LNCAP (cell line): ENCODE measurements around the gene NPAS3.

Source experiments
- TF ChIP-seq, protein P1 (sequence below): fragments of 450-650 bp; IDR thresholded peaks from 2 replicates; pipeline ENCODE4 v1.5.1; 2017; ENCODE audit warnings: mild to moderate bottlenecking

The NPAS3 gene

DNA sequence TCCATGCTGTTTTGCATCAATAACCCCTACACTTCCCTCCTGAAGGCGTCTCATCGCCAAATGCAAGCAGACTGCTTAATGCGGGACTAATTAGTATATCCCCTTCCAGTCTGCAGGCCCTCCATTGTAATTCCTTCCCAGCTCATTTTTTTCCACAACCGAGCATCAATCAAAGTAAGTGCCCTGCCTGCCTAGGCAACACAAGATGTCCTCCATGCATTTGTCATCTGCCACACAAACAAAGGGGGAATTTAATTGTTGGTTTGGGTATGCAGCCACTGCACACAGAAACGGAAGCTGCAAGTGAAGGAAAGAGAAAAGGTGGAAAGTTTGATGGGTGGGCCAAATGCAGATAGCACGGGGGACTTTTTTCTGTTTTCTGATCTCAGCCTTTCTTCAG lies 844.2 kb downstream of the NPAS3 start:
- TF ChIP-seq, protein P1, sequence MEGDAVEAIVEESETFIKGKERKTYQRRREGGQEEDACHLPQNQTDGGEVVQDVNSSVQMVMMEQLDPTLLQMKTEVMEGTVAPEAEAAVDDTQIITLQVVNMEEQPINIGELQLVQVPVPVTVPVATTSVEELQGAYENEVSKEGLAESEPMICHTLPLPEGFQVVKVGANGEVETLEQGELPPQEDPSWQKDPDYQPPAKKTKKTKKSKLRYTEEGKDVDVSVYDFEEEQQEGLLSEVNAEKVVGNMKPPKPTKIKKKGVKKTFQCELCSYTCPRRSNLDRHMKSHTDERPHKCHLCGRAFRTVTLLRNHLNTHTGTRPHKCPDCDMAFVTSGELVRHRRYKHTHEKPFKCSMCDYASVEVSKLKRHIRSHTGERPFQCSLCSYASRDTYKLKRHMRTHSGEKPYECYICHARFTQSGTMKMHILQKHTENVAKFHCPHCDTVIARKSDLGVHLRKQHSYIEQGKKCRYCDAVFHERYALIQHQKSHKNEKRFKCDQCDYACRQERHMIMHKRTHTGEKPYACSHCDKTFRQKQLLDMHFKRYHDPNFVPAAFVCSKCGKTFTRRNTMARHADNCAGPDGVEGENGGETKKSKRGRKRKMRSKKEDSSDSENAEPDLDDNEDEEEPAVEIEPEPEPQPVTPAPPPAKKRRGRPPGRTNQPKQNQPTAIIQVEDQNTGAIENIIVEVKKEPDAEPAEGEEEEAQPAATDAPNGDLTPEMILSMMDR: no peak

DNA sequence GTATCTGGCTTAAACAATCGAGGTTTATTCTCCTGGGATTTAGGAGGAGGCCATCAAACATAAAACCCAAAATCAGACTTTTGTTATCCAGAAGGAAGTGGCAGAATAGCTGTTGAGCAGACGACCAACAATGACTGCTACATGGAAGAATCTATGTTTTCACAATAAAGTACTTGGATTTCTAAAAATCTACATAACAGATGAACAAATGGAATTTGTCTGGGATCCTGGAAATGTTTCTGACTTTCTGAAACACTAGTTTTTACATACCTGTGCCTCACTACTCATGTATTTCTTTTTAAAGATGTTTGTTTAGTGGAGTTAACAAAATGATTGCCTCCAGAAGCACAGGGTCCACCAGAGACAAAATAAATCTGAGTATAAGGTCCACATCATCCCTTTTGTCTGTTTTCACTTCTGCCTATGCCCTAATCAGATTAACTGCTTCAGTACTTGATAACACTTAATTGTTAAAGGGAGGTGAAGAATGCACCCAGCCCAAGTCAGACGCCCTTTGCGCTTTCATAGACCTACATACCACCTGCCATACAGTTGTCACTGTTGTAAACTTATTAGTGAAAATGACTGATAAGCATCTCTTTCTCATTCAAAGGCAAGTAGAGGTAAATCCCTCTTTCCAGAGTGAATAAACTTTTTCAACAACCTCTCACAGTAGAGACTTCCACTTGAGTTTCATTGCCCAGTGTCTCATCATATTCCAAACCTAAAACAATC lies 847.6 kb downstream of the NPAS3 start:
- TF ChIP-seq, protein P1: no peak

DNA sequence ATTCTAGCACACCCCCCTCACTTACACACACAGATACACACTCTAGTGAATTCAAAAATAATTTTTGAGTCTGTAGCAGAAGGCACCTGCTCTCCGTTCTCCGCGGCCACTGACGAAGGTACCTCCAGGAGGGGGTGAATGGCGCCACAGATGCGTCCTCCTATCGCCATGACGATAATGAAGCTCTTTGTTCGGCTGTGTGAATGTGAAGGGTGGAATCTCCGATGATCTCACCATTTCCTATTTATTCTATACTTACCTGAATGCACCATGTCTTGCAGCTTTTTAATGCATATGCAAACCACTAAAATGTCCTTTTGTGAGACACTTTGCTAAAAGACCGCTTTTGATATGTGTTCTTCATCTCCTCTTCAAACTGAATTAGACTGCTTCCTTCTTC lies 849.5 kb downstream of the NPAS3 start:
- TF ChIP-seq, protein P1: no peak

DNA sequence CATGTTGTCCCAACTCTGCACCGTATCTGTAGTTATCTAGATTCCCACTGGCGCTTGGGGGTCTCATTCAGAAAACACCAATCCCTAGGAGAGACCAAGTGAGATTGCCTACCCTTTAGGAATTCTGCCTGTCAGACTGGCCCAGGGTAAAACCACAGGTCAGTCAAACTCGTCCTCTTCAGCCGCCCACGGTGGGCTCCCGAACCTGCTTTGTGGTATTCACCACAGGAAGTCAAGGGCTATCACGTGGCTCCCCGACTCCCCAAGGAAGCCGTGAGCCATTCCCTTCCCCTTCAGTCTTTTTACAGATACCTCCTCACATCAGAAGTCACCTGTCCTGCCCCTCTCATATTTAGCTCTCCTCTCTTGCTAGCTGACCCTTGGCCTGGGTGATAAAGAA lies 852.3 kb downstream of the NPAS3 start:
- TF ChIP-seq, protein P1: no peak

DNA sequence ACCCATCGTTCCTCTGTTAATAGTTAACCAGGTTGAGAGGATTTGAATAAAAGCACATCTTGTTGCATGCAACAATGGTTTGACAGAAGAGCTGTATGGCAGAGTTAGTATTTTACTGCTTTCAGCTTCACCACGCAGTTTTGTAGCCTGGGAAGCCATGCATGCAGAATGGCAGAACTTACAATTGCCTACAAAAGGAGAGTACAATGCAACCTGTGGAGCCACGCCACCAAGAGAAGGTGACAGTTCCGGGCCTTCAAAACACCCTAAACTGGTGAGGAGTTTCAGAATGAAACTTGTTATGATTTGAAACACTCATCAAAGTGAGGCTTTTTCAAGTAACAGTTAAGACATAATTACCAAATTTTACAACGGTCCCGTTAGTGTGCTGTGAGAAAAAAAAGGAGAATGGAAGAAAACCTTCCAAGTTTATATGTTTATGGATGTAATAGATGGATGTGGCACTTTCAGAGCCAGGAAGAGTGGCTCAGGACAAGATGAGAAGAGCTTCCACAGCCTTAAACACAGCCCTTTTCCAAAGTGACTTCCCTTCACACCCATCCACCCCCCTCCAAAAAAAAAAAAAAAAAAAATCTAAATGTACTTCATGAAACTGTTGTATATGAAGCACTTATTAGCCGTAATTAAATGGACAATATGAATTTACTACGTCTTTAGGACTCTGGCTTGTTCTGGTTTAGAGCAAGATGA lies 853.5 kb downstream of the NPAS3 start:
- TF ChIP-seq, protein P1: no peak

DNA sequence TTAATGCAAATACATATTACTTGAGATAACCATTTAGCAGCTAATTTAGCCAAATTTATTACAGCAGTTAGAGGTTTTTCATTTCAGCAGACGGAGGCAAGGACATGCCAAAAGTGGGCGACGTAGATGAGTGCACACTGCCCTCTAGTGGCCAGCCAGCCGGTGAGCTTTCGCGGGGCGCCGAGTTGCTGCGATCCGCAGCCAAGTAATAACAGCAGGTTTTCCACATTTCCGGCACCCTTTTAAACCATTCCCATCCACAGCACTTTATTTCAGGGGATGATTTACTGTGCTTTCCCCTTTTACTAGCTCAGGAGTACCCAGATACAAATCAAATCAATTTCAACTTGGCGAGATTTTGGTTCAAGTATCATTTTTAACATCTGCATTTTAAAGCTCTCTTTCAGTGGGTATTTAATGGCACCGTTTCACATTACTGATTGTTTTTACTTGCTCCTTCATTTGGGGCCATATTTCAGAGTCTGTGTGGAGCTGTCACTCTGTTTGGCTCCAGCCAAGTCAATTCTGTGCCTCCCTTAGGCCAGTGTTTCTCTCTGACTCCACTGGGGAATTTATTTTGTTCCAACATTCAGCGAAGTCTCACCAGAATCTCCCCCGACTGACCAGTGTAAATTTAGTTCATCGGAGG lies 854.2 kb downstream of the NPAS3 start:
- TF ChIP-seq, protein P1: peak; percentile 95

DNA sequence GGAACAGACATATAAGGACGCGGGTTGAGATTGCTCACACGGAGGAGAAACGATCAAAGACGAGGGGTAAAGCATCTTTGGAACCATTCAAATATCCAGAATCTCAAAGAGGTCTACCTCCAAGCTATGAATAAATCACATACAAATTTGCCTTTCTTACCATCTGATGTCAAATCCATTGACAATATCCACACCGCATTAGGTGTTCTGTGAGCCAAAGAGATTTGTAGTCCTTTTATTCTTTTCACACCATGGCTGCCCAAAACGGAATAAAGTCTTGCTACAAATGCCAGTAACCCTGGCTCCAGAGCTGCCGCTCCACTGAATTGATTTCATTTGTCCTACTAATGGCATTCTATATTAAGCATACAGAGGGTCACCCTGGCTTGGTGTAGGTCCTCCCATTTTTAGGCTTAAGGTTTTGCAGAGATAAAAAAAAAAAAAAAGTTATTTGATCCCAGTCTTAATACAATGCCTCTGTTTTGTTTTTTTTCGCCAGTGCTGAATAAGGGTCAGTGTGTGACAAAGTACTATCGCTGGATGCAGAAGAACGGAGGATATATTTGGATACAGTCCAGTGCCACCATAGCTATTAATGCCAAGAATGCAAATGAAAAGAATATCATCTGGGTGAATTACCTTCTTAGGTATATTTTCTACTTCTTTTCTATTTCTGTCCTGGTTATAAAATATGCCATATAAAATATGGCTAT lies 854.9 kb downstream of the NPAS3 start:
- TF ChIP-seq, protein P1: no peak
